Tibial nerve (tissue), 4 donors: ENCODE data around the gene LCA5. TPM values are rescaled to one million over a fixed set of nuclear protein-coding genes. Genes with fewer than 3 reads are reported as not detected.
"Not testable (repeated sequence)": the region's sequence is repeated elsewhere in the genome, so short reads cannot be mapped to it uniquely, and the experiment has no call there.

ENCODE experiments used
- DNase-seq, 2 donors: peaks; one replicate each; pipeline ENCODE4 v3.0.0-alpha.2; 2019; ENCODE audit warnings: low spot score in 2 of 2
- H3K27ac ChIP-seq, 4 donors: fragments of 200-600 bp; sonication (generic) in 3 of 4; one replicate each; pipeline ENCODE4 v1.5.1; 2017 to 2019; ENCODE audit warnings: mild to moderate bottlenecking in 1 of 4
- H3K27me3 ChIP-seq, 2 donors: fragments of 200-600 bp; sonication (generic) in 1 of 2; one replicate each; pipeline versions ENCODE4 v1.5.1 to v1.6.0; 2017 to 2019
- H3K36me3 ChIP-seq, 3 donors: fragments of 200-600 bp; sonication (generic); one replicate each; pipeline ENCODE4 v1.5.1; 2018 to 2019
- H3K4me1 ChIP-seq, 4 donors: fragments of 200-600 bp; sonication (generic) in 3 of 4; one replicate each; pipeline ENCODE4 v1.5.1; 2017 to 2019
- H3K4me3 ChIP-seq, 4 donors: fragments of 200-600 bp; sonication (generic) in 3 of 4; one replicate each; pipeline ENCODE4 v1.5.1; 2017 to 2019; ENCODE audit warnings: mild to moderate bottlenecking in 1 of 4, moderate library complexity in 1 of 4
- H3K9me3 ChIP-seq, 4 donors: fragments of 200-600 bp; sonication (generic) in 3 of 4; one replicate each; pipeline ENCODE4 v1.5.1; 2017 to 2019
- EP300 ChIP-seq, 2 donors: sonication (generic); formaldehyde crosslinking; IDR thresholded peaks; one replicate each; pipeline ENCODE4 v1.6.1; 2017; ENCODE audit warnings: antibody characterized with exemption in 2 of 2, mild to moderate bottlenecking in 1 of 2
- POLR2A ChIP-seq, 2 donors: fragments of 450-650 bp; IDR thresholded peaks; one replicate each; pipeline ENCODE4 v1.6.1; 2017; ENCODE audit warnings: antibody characterized with exemption in 2 of 2, mild to moderate bottlenecking in 2 of 2, moderate library complexity in 2 of 2
- WGBS, 2 donors: methylation state at CpG; one replicate each; pipeline ENCODE4 v1.1.5; 2018; 5-methylcytosine and 5-hydroxymethylcytosine counted together
- total RNA-seq, 4 donors: library from RNA; depleted of rRNA; stranded (reverse); fragments of >200 nt; gene quantifications; one replicate each; pipeline ENCODE4 v1.1.0, GENCODE V29; 2016
- TF ChIP-seq, protein P1 (sequence below), 5 experiments: fragments of 200-600 bp in 3 of 5; fragments of 450-650 bp in 2 of 5; sonication (generic) in 3 of 5; IDR thresholded peaks; one replicate each; pipeline ENCODE4 v1.5.1; 2016 to 2019; ENCODE audit warnings: antibody characterized with exemption in 5 of 5, mild to moderate bottlenecking in 3 of 5, moderate library complexity in 2 of 5

Gene LCA5
- 10 to 100 TPM in 2 of 4 donors, 1 to 10 TPM in 2; 5.1 to 15.7 (median 9.5) TPM for total RNA-seq

DNA sequence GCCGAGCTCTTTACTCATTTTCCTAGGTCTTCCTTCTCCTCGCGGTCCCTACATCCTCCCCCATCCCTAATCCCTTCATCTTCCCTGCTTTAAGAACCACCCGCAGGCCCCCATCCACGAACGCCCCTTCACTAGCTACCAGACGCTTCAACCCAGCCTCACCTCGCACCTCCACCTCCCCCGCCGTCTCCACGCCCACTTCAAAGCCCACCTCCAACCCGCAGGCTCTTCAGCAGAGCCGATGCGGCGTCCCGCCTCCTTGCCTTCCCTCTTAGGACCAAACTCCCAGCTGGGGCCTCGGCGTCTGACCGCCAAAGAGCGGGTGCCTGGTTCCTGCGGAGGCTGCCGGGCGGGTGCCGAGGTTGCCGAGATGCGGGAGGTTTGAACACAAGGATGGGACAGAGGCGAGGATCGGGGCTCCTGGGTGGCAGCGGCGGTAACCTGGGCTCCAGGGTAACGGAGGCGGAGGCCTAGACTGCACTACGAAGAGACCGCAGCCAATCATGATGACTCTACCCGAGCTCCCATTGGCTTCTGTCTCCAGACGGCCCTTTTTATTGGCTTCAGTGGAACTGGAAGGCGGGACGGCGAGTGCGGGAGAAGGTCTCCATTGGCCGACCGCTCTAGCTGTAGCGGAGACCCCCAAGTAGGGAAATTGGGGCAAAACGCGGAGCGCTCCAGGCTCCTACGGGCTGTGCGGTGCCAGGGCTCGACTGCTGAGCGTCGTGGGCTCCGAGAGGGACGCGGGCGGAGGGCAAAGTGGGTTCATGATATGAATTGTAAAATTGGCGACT lies at the start of gene LCA5:
Gene LCA5 (minus strand): TSS at position 477 of the 794 bp plus-strand sequence. CDS start 18,536 bp downstream, outside the sequence.
- Histone ChIP-seq H3K27me3 (no peaks in the 10 kb centered on the region), H3K4me3 (peak within 1 kb of the TSS; percentile 61 to 91 (median 85)), H3K9me3 (no peaks in the 10 kb centered on the region), H3K27ac (peak within 1 kb of the TSS; percentile 76 to 95 (median 92)), H3K36me3 (no peaks in the 10 kb centered on the region), H3K4me1 (peaks cover 0 to 23% (median 0%) of the 10 kb centered on the region in 4 donors)
- 1% methylated on average over 40 to 51 of the region's 56 CpGs for WGBS, 2 donors
- peak in 1 of 2 donors; percentile 79 for TF ChIP-seq EP300 (IDR thresholded peaks at IDR 0.05)
- TF ChIP-seq POLR2A (IDR thresholded peaks at IDR 0.05) = peak; percentile 48 to 74
- TF ChIP-seq, protein P1, sequence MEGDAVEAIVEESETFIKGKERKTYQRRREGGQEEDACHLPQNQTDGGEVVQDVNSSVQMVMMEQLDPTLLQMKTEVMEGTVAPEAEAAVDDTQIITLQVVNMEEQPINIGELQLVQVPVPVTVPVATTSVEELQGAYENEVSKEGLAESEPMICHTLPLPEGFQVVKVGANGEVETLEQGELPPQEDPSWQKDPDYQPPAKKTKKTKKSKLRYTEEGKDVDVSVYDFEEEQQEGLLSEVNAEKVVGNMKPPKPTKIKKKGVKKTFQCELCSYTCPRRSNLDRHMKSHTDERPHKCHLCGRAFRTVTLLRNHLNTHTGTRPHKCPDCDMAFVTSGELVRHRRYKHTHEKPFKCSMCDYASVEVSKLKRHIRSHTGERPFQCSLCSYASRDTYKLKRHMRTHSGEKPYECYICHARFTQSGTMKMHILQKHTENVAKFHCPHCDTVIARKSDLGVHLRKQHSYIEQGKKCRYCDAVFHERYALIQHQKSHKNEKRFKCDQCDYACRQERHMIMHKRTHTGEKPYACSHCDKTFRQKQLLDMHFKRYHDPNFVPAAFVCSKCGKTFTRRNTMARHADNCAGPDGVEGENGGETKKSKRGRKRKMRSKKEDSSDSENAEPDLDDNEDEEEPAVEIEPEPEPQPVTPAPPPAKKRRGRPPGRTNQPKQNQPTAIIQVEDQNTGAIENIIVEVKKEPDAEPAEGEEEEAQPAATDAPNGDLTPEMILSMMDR (IDR thresholded peaks at IDR 0.05) = peak in 1 of 5 experiments; percentile 27
- DNase-seq = peak; percentile 88 to 91

DNA sequence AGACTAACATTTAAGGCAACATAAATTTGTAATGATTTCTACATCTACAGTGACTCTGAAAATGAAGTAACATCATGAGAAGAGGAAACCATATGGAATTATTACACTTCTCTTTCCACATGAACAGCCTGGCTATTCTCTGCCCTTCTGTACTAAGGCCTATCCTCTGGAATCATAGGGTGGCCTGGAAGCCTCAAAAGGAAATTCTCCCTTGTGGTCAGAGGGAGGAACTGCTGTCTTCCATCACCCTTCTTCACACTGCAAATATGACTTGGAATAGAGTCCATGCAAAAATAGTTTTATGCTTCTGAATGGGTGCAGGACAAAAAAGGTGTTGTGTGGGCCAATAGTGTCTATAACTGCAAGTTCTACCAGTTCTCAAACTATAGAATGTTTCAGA lies 49.3 kb upstream of the LCA5 start:
- H3K4me3 ChIP-seq = no peak overlapping the region
- TF ChIP-seq EP300 (IDR thresholded peaks at IDR 0.05) = no peak
- TF ChIP-seq, protein P1 (IDR thresholded peaks at IDR 0.05) = no peak
- no peak for TF ChIP-seq POLR2A (IDR thresholded peaks at IDR 0.05)
- no peak overlapping the region for H3K27ac ChIP-seq
- H3K36me3 ChIP-seq = no peaks in the 10 kb centered on the region
- peaks cover 0 to 21% (median 0%) of the 10 kb centered on the region in 4 donors for H3K9me3 ChIP-seq
- DNase-seq = no peak
- H3K27me3 ChIP-seq = no peaks in the 10 kb centered on the region
- no peaks in the 10 kb centered on the region for H3K4me1 ChIP-seq

DNA sequence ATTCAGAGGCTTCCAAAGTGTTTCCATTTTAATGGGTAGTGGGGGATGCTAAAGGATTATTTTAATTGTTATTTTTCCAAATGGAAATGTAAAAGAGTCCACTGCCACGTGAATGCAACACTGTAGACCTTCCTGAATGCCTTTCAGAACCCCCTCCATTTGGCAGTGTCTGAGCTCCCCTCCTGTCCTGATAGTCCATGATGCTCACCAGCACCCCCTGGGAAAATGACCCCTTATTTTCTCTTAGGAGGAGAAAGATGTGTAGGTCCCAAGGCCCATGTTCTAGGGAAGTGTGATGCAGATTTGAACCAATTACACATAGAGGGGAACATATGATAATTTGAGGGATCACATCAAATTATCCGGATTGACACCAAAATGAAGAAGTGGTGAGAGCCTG lies 47.1 kb upstream of the LCA5 start:
- no peak for DNase-seq
- TF ChIP-seq, protein P1 (IDR thresholded peaks at IDR 0.05) = no peak
- TF ChIP-seq EP300 (IDR thresholded peaks at IDR 0.05) (no peak), POLR2A (IDR thresholded peaks at IDR 0.05) (no peak)
- no peaks in the 10 kb centered on the region for H3K4me1 ChIP-seq
- no peak overlapping the region for H3K27ac ChIP-seq
- no peaks in the 10 kb centered on the region for H3K27me3 ChIP-seq
- peaks cover 0 to 27% (median 0%) of the 10 kb centered on the region in 4 donors for H3K9me3 ChIP-seq
- H3K4me3 ChIP-seq = no peak overlapping the region
- no peaks in the 10 kb centered on the region for H3K36me3 ChIP-seq
- WGBS, 2 donors = 69 to 73% methylated on average over 2 of the region's 2 CpGs

DNA sequence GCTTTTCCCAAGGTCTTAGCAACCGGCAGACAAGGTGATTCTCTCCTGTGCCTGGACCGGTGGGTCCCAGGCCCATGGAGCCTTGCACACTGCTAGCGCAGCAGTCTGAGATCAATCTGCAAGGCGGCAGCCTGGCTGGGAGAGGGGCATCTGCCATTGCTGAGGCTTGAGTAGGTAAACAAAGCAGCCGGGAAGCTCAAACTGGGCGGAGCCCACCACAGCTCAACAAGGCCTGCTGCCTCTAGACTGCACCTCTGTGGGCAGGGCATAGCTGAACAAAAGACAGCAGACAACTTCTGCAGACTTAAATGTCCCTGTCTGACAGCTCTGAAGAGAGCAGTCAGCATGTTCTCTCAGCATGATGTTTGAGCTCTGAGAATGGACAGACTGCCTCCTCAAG lies 40.7 kb upstream of the LCA5 start:
- peaks cover 0 to 18% (median 0%) of the 10 kb centered on the region in 4 donors for H3K9me3 ChIP-seq
- DNase-seq, H3K27ac ChIP-seq, H3K36me3 ChIP-seq, H3K4me3 ChIP-seq, H3K4me1 ChIP-seq, H3K27me3 ChIP-seq: not testable (repeated sequence)
- 90 to 95% methylated on average over 4 to 6 of the region's 6 CpGs for WGBS, 2 donors

DNA sequence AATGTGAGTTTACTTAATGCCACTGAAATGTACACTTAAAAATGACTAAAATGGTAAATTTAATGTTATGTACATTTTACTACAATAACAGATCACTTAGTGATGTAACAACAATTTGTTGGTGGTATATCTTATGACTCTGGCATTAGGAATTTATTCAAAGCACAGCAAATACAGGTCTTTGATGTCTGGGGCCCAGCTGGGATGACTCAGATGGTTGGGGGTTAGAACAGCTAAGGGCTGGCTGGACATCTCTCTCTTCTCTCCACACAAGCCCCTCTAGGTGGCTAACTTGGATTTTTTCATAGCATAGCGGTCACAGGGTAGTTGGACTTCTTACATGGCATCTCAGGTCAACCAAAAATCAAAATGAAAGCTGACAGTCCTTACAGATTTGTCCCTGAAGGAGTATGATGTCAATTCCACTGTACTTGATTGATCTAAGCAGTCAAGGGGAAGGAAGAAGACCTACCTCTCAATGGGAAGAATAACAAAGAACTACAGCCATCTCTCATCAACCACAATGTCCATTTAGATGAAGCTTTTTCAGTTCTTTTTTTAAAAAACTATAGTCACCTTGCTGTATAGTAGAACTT lies 37.5 kb upstream of the LCA5 start:
- Histone ChIP-seq H3K9me3 (no peaks in the 10 kb centered on the region), H3K27me3 (no peaks in the 10 kb centered on the region), H3K4me1 (peaks cover 0 to 8% (median 0%) of the 10 kb centered on the region in 4 donors), H3K4me3 (no peak overlapping the region), H3K36me3 (no peaks in the 10 kb centered on the region), H3K27ac (no peak overlapping the region)
- 92 to 95% methylated on average over 1 of the region's 1 CpG for WGBS, 2 donors
- no peak for DNase-seq
- TF ChIP-seq, protein P1 (IDR thresholded peaks at IDR 0.05) = no peak
- TF ChIP-seq POLR2A (IDR thresholded peaks at IDR 0.05) (no peak), EP300 (IDR thresholded peaks at IDR 0.05) (no peak)
